C4-2B (cell line): ENCODE data around the gene SCRG1.

ENCODE experiments used
- CTCF ChIP-seq: fragments of 450-650 bp; conservative IDR thresholded peaks from 2 replicates; pipeline ENCODE4 v1.5.1; 2017; ENCODE audit warnings: mild to moderate bottlenecking
- ZFX ChIP-seq: fragments of 450-650 bp; IDR thresholded peaks from 2 replicates; pipeline ENCODE4 v1.6.1; 2017

DNA sequence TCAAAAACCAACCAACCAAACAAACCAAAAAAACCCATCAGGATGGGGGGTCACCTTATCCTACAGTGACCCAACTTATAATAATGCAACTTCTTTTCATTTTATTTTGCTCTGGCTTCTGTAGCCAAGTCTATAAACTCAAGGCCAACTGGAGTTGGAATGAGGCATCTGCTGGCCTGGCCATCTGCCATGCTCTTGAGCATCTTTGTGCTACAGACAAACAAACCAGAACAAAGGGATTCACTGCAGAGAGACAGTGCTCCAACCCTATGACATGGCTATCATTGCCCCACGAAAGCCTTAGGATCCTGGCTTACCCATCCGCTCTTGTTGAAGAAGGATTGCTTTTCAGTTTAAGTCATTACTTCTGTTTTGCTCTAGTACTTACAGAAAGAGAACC, 49.2 kb upstream of the SCRG1 start:
- TF ChIP-seq CTCF, result no peak
- no peak for TF ChIP-seq ZFX
